GM23248 (cell line): ENCODE measurements around the gene SDHD.

Experiments used
- EZH2 ChIP-seq: fragments of 200-600 bp; sonication (generic); IDR thresholded peaks from 2 replicates; pipeline ENCODE4 v1.6.1; 2018; ENCODE audit warnings: antibody characterized with exemption, mild to moderate bottlenecking; ENCODE audit not compliant: insufficient read depth, poor library complexity, severe bottlenecking
- EZH2phosphoT487 ChIP-seq: fragments of 200-600 bp; sonication (generic); IDR thresholded peaks from 2 replicates; pipeline ENCODE4 v1.6.1; 2018; ENCODE audit warnings: antibody characterized with exemption, moderate library complexity, mild to moderate bottlenecking, low read depth; ENCODE audit not compliant: insufficient read depth

GRCh38 chr11:112118176-112118575 lies 31.5 kb downstream of the SDHD start:
- TF ChIP-seq EZH2phosphoT487 (no peak), EZH2 (no peak)
